BJ (cell line): ENCODE data around the gene ZFAND3. TPM values are rescaled to one million over a fixed set of nuclear protein-coding genes. Genes with fewer than 3 reads are reported as not detected.

Experiments used
- CTCF ChIA-PET: fragments of 350-600 bp; formaldehyde crosslinking; extraction: SDS; loops from one replicate; lab custom pipeline; 2021; ENCODE audit warnings: antibody characterized with exemption, inconsistent platforms; lab: Yijun Ruan, JAX
- POLR2A ChIA-PET: fragments of 300-600 bp; sonication (Branson Sonifier 250); formaldehyde crosslinking; extraction: SDS; loops from one replicate; lab custom pipeline; 2021; ENCODE audit warnings: antibody characterized with exemption; lab: Charles Lee
- DNase-seq: peaks from one replicate; pipeline ENCODE4 v3.0.0-alpha.2; 2011; ENCODE audit warnings: low read depth
- H3K27me3 ChIP-seq: 2 replicates; pipeline ENCODE4 v1.6.0; 2011; ENCODE audit warnings: low read length; ENCODE audit not compliant: control insufficient read depth, insufficient read depth
- H3K36me3 ChIP-seq: 2 replicates; pipeline ENCODE4 v1.5.1; 2011; ENCODE audit warnings: low read length; ENCODE audit not compliant: control insufficient read depth, insufficient read depth
- H3K4me3 ChIP-seq: 2 replicates; pipeline ENCODE4 v1.5.1; 2011; ENCODE audit warnings: low read depth, mild to moderate bottlenecking, control low read depth, low read length
- CTCF ChIP-seq: IDR thresholded peaks from 2 replicates; pipeline ENCODE4 v1.5.1; 2011; ENCODE audit warnings: low read depth, mild to moderate bottlenecking, control low read depth, inconsistent platforms, low read length, moderate library complexity; ENCODE audit not compliant: insufficient read depth
- polyA plus RNA-seq: library from polyadenylated mRNA; depleted of rRNA; stranded (reverse); fragments of >200 nt; gene quantifications from 2 replicates; pipeline ENCODE4 v1.2.3, GENCODE V29; 2011

Gene ZFAND3
- polyA plus RNA-seq, 1 experiment, result 15.5 TPM

DNA sequence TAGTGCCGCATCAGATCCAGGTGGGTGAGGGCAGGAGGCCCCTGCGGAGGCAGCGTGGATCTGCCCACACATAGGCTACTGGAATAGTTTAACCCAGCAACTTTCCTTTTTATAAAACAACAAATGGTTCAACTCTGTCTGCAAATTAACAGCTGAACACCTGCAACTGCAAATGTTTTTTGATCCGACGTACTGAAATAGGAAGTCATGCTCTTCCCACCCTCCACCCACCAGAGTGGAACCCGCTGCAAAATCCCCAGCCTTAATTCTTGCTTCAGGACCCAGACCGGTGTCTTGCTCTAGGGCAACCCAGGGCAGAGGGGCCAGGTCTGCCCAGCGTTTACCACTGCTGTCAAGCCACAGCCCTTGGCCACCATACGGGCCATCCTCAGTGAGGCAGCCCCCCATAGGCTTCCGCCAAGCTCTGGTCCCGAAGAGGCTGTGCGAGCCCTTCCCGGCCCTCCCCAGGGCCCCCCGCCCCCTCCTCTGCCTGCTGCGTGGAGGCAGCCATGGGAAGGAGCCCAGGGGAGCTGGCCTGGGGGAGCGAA lies 334.3 kb downstream of the ZFAND3 start:
- TF ChIP-seq CTCF, result no peak
- H3K36me3 ChIP-seq, result peaks cover 13% of the 10 kb centered on the region
- no peak for DNase-seq
- ChIA-PET POLR2A (no interaction called here), CTCF (no interaction called here)
- H3K4me3 ChIP-seq, result no peak overlapping the region
- no peaks in the 10 kb centered on the region for H3K27me3 ChIP-seq

- Histone ChIP-seq H3K36me3 (peaks cover 11% of the 10 kb centered on the region), H3K27me3 (no peaks in the 10 kb centered on the region), H3K4me3 (no peak overlapping the region)
- DNase-seq, result no peak
- TF ChIP-seq CTCF, result no peak
- POLR2A ChIA-PET, result no interaction called here
- CTCF ChIA-PET, result no interaction called here
Measured at GRCh38 chr6:38154731-38155130, 335.2 kb downstream of the ZFAND3 start.

DNA sequence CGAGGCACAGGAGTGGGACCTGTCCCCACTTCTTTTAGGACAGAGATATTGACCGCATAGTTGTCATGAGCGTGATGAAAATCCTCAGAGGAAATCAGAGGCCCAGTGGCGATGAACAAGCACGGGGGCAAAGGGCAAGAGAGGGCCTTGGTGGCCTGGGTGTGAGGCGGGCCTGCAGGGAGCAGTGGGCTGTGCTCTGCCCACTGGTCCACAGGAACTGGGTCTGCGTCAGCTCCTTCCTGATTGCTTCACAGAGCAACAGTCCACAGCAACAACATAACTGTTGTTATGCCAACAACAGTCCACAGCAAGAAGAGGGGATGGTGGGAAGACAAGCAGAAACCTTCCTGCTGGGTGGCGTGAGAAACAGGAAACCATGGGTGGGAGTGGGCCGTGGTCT lies 335.6 kb downstream of the ZFAND3 start:
- no peak for TF ChIP-seq CTCF
- Histone ChIP-seq H3K36me3 (peaks cover 11% of the 10 kb centered on the region), H3K27me3 (no peaks in the 10 kb centered on the region), H3K4me3 (no peak overlapping the region)
- ChIA-PET CTCF (no interaction called here), POLR2A (no interaction called here)
- DNase-seq, result no peak

- no peak overlapping the region for H3K4me3 ChIP-seq
- POLR2A ChIA-PET, result no interaction called here
- no peaks in the 10 kb centered on the region for H3K27me3 ChIP-seq
- no peak for DNase-seq
- peaks cover 11% of the 10 kb centered on the region for H3K36me3 ChIP-seq
- CTCF ChIA-PET, result no interaction called here
- TF ChIP-seq CTCF, result no peak
Measured at GRCh38 chr6:38155621-38156204, 336.2 kb downstream of the ZFAND3 start.

GRCh38 chr6:38156818-38157565 lies 337.5 kb downstream of the ZFAND3 start:
- CTCF ChIA-PET, result no interaction called here
- TF ChIP-seq CTCF, result no peak

More at GRCh38 chr6:38156818-38157565, 337.5 kb downstream of the ZFAND3 start:
- POLR2A ChIA-PET, result no interaction called here
- peaks cover 9% of the 10 kb centered on the region for H3K36me3 ChIP-seq
- no peak overlapping the region for H3K4me3 ChIP-seq
- DNase-seq, result no peak
- no peaks in the 10 kb centered on the region for H3K27me3 ChIP-seq
